Tongue (tissue), 2 donors: ENCODE results near the gene ATF4. TPM values are rescaled to one million over a fixed set of nuclear protein-coding genes. Genes with fewer than 3 reads are reported as not detected.
"Not testable (repeated sequence)": the region's sequence is repeated elsewhere in the genome, so short reads cannot be mapped to it uniquely, and the experiment has no call there.

ENCODE experiments used
- DNase-seq: peaks from one replicate; pipeline ENCODE4 v3.0.0-alpha.2; 2015
- total RNA-seq: library from RNA; depleted of rRNA; stranded (reverse); fragments of >200 nt; gene quantifications from one replicate; pipeline ENCODE4 v1.2.3, GENCODE V29; 2014

Gene ATF4
- total RNA-seq, 1 donor from 2014 or later, result 124 TPM

- no peak for DNase-seq
Measured at GRCh38 chr22:39489094-39490068, 31.0 kb upstream of the ATF4 start.

GRCh38 chr22:39490135-39490798, 30.1 kb upstream of the ATF4 start:
- peak; percentile 87 for DNase-seq

- DNase-seq, result no peak
Measured at GRCh38 chr22:39490966-39491680, 29.2 kb upstream of the ATF4 start.

- no peak for DNase-seq
Measured at GRCh38 chr22:39491696-39492095, 28.7 kb upstream of the ATF4 start.

- no peak for DNase-seq
Measured at GRCh38 chr22:39492186-39492585, 28.2 kb upstream of the ATF4 start.

- no peak for DNase-seq
Measured at GRCh38 chr22:39493759-39494158, 26.6 kb upstream of the ATF4 start.

GRCh38 chr22:39494471-39495120, 25.8 kb upstream of the ATF4 start:
- no peak for DNase-seq

- DNase-seq, result peak; percentile 85
Measured at GRCh38 chr22:39496131-39496838, 24.1 kb upstream of the ATF4 start.

GRCh38 chr22:39497429-39497828, 22.9 kb upstream of the ATF4 start:
- no peak for DNase-seq

GRCh38 chr22:39498368-39498767, 22.0 kb upstream of the ATF4 start:
- no peak for DNase-seq

- no peak for DNase-seq
Measured at GRCh38 chr22:39498802-39499201, 21.6 kb upstream of the ATF4 start.

- DNase-seq, result no peak
Measured at GRCh38 chr22:39500101-39500500, 20.3 kb upstream of the ATF4 start.

GRCh38 chr22:39501644-39502108, 18.7 kb upstream of the ATF4 start:
- DNase-seq, result no peak

- peak; percentile 98 for DNase-seq
Measured at GRCh38 chr22:39502109-39502788, 18.1 kb upstream of the ATF4 start, which contains the start of gene MIEF1. TSS of gene MIEF1 (plus strand) at chr22:39502290. CDS start at chr22:39511295, 9,005 bp downstream.

- DNase-seq, result no peak
Measured at GRCh38 chr22:39502789-39503409, 17.5 kb upstream of the ATF4 start.

GRCh38 chr22:39503630-39504029, 16.7 kb upstream of the ATF4 start:
- DNase-seq, result no peak

GRCh38 chr22:39504071-39504470, 16.3 kb upstream of the ATF4 start:
- no peak for DNase-seq

GRCh38 chr22:39507021-39507420, 13.3 kb upstream of the ATF4 start:
- DNase-seq, result not testable (repeated sequence)

GRCh38 chr22:39508393-39508792, 12.0 kb upstream of the ATF4 start:
- no peak for DNase-seq

GRCh38 chr22:39510529-39511149, 9.7 kb upstream of the ATF4 start:
- DNase-seq, result no peak
